Heart left ventricle (tissue), 16 donors: ENCODE data around the gene CCDC117. TPM values are rescaled to one million over a fixed set of nuclear protein-coding genes. Genes with fewer than 3 reads are reported as not detected.

ENCODE experiments used
- ATAC-seq, 4 donors: fragments of 200-7000 bp; cut with Tn5 transposase; one replicate each; pipeline ENCODE4 v1.9.1; 2020 to 2022; ENCODE audit warnings: moderate library complexity in 4 of 4, mild to moderate bottlenecking in 3 of 4, moderate number of reproducible peaks in 1 of 4
- DNase-seq, 5 donors: peaks; one replicate each; pipeline ENCODE4 v3.0.0-alpha.2; 2020
- H3K27ac ChIP-seq, 12 donors: fragments of 200-600 bp; sonication (generic) in 4 of 12; one replicate each; pipeline versions ENCODE4 v1.5.0 to v1.8.0; 2016 to 2022; ENCODE audit warnings: mild to moderate bottlenecking in 2 of 12
- H3K27me3 ChIP-seq, 9 donors: fragments of 200-600 bp; sonication (generic) in 2 of 9; one replicate each; pipeline versions ENCODE4 v1.5.1 to v1.8.0; 2016 to 2022; ENCODE audit warnings: mild to moderate bottlenecking in 3 of 9
- H3K36me3 ChIP-seq, 9 donors: fragments of 200-600 bp; sonication (generic) in 2 of 9; one replicate each; pipeline versions ENCODE4 v1.5.0 to v1.8.0; 2018 to 2022; ENCODE audit warnings: mild to moderate bottlenecking in 2 of 9
- H3K4me1 ChIP-seq, 12 donors: fragments of 200-600 bp; sonication (generic) in 4 of 12; one replicate each; pipeline versions ENCODE4 v1.5.0 to v1.8.0; 2016 to 2022; ENCODE audit warnings: mild to moderate bottlenecking in 3 of 12
- H3K4me3 ChIP-seq, 12 donors: fragments of 200-600 bp; sonication (generic) in 4 of 12; one replicate each; pipeline versions ENCODE4 v1.5.0 to v1.8.0; 2017 to 2022; ENCODE audit warnings: mild to moderate bottlenecking in 9 of 12, moderate library complexity in 4 of 12
- H3K9me3 ChIP-seq, 12 donors: fragments of 200-600 bp; sonication (generic) in 4 of 12; one replicate each; pipeline versions ENCODE4 v1.5.0 to v1.8.0; 2016 to 2022; ENCODE audit warnings: mild to moderate bottlenecking in 1 of 12
- CTCF ChIP-seq, 12 donors: fragments of 200-600 bp; sonication (generic) in 4 of 12; IDR thresholded peaks; one replicate each; pipeline versions ENCODE4 v1.5.0 to v1.8.0; 2018 to 2022; ENCODE audit warnings: antibody characterized with exemption in 12 of 12, mild to moderate bottlenecking in 5 of 12
- POLR2A ChIP-seq, 2 donors: fragments of 450-650 bp; IDR thresholded peaks; one replicate each; pipeline ENCODE4 v1.6.1; 2017; ENCODE audit warnings: antibody characterized with exemption in 2 of 2, mild to moderate bottlenecking in 2 of 2, moderate library complexity in 2 of 2
- WGBS, 4 donors: extraction: QIAGEN DNeasy Blood & Tissue Kit in 2 of 4; methylation state at CpG; one replicate each; pipeline versions ENCODE4 v1.1.5 to v1.1.7; 2013 to 2018; 5-methylcytosine and 5-hydroxymethylcytosine counted together
- intact Hi-C, 10 donors: fragments of 100-400 bp; cut with DNase I; formaldehyde crosslinking; loops; one replicate each; pipeline versions ENCODE4 v1.11.1 to v1.14.2; 2022
- polyA plus RNA-seq, 2 donors: library from polyadenylated mRNA; stranded (reverse); fragments of 200-250 nt; gene quantifications; one replicate each; pipeline ENCODE4 v1.2.3, GENCODE V29; 2013
- total RNA-seq, 9 donors: library from RNA; depleted of rRNA in 2 of 9; stranded (reverse); fragments of >200 nt in 2 of 9; fragmentation: NEBNext Ultra II Directional in 3 of 9; extraction: Animal tissue kit (Norgen Biotek cat#: 25700) in 3 of 9; gene quantifications; one replicate each; pipeline versions ENCODE4 v1.1.0 to v1.2.4, GENCODE V29; 2016 to 2023
- donor health status: ischemic (EF 13 %, LVEDD 7.1; RV severe dilation, severe dysfunction).
- donor health status: healthy with polysubstance abuse.
- donor health status: DM: no; HTN: yes; CAD: no.
- donor health status: DM: no; HTN: no; CAD: no.
- donor health status: ischemic (EF 25% LVEDD 6.9; RV normal size, moderate dysfunction).
- donor health status: ischemic (EF 25% LVEDD 5.7; RV mildly dilated, moderate dysfunction).
- donor health status: healthy.
- donor health status: DM: yes; HTN: yes; CAD: no.
- donor health status: ischemic (EF 35%, LVEDD 5.7; RV mildly dilated, moderate dysfunction).
- donor health status: nonischemic (EF 11% LVEDD 7.7; RV severe dilation, severe dysfunction).
- donor health status: DM: yes; HTN: yes; CAD: no.
- donor health status: PGD.
- donor health status: ischemic (EF 29% LVEDD 5.4; RV normal size, mild dysfunction).
- donor health status: nonischemic (EF 23%, LVEDD 6.1; RV moderate dilation, normal function).

CCDC117 gene
- total and polyA plus RNA-seq, 11 donors = 6.9 to 16.6 (median 13.3) TPM

GRCh38 chr22:28826921-28827320, 54.4 kb downstream of the CCDC117 start:
- H3K27me3 ChIP-seq = no peaks in the 10 kb centered on the region
- intact Hi-C loops = loop anchor here in 2 of 10 donors (5.0 to 10.0 kb wide), 2 partner anchors 85 to 792 kb away; partner anchors contain the start of genes CHEK2 (in 1 of the 2) and HSCB (in 1 of the 2)
- no peak overlapping the region for H3K4me3 ChIP-seq
- H3K36me3 ChIP-seq = peaks cover 0 to 21% (median 9%) of the 10 kb centered on the region in 9 donors
- H3K4me1 ChIP-seq = peaks cover 0 to 13% (median 1%) of the 10 kb centered on the region in 12 donors
- H3K27ac ChIP-seq = no peak overlapping the region
- WGBS, 4 donors = 95 to 96% (median 96%) methylated on average over 7 of the region's 7 CpGs
- TF ChIP-seq CTCF (IDR thresholded peaks at IDR 0.05) = no peak
- no peak for TF ChIP-seq POLR2A (IDR thresholded peaks at IDR 0.05)
- DNase-seq = no peak
- H3K9me3 ChIP-seq = no peaks in the 10 kb centered on the region
- no peak for ATAC-seq

DNA sequence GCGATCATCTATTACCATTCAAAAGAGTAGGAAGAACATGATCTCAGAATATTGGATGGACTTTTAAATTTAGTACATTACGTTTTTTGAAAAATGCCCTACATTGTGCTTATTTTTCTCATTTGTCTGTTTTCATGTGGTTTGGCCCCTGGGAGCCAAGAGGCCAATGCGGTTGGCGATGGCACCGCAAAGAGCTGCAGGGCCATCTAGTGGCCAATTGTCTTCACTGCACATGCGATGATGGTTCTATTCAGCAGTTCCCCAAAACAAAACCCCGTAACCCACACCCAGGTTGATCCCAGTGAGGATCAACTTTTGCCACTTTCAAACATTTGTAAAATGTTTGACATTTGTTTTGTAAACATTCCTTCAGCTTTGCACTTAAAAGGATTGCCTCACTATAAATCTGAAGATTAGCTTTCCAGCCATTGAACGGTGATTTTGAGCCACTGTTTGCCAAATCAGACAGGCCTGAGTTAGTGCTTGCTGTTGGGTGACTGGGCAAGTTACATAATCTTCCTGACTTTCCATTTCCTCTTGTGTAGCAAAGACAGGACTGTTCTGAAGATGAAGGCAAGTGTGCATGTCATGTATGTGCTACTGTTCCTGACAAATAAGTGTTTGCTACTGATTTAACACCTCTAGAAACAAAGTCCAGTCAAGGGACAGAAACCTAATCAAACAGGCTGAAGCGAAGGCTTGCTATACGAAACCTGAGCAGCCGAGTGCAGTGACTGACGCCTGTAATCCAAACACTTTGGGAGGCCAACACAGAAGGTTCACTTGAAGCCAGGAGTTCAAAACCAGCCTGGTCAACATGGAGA, 57.1 kb downstream of the CCDC117 start:
- Histone ChIP-seq H3K27me3 (no peaks in the 10 kb centered on the region), H3K36me3 (peaks cover 0 to 11% (median 0%) of the 10 kb centered on the region in 9 donors), H3K4me1 (peaks cover 0 to 13% (median 0%) of the 10 kb centered on the region in 12 donors), H3K9me3 (no peaks in the 10 kb centered on the region), H3K27ac (no peak overlapping the region), H3K4me3 (no peak overlapping the region)
- intact Hi-C loops = loop anchor here (1.0 to 10.0 kb wide), 9 partner anchors 87 to 815 kb away; partner anchors contain the start of genes CHEK2 (in 1 of the 10) and HSCB (in 1 of the 10)
- TF ChIP-seq CTCF (IDR thresholded peaks at IDR 0.05) (peak; percentile 95 to 99 (median 98)), POLR2A (IDR thresholded peaks at IDR 0.05) (no peak)
- 45 to 49% (median 47%) methylated on average over 12 of the region's 12 CpGs for WGBS, 4 donors
- peak in 3 of 4 donors; percentile 86 to 89 (median 87) for ATAC-seq
- peak; percentile 67 to 79 (median 73) for DNase-seq

DNA sequence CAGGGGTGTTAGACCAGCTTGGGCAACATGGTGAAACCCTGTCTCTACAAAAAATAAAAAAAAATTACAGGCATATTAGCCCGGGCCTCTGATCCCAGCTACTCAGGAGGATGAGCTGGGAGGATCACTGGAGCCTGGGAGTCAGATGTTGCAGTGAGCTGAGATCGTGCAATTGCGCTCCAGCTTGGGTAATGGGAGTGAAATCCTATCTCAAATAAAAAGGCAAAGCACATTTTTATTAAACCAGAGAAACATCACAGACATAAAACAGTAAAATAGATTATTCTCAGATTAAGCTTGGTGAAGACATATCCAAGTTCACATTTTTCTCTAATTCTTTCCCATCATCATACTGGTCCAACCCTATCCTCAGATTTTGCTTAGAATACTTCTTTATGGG, 57.9 kb downstream of the CCDC117 start:
- no peak for TF ChIP-seq POLR2A (IDR thresholded peaks at IDR 0.05)
- TF ChIP-seq CTCF (IDR thresholded peaks at IDR 0.05) = no peak
- peaks cover 0 to 13% (median 0%) of the 10 kb centered on the region in 12 donors for H3K4me1 ChIP-seq
- no peak for DNase-seq
- WGBS, 4 donors = 91 to 96% (median 93%) methylated on average over 3 of the region's 3 CpGs
- H3K36me3 ChIP-seq = peaks cover 0 to 7% (median 0%) of the 10 kb centered on the region in 9 donors
- no peak for ATAC-seq
- H3K27ac ChIP-seq = no peak overlapping the region
- no peaks in the 10 kb centered on the region for H3K9me3 ChIP-seq
- intact Hi-C loops = loop anchor here in 6 of 10 donors (2.0 to 10.0 kb wide), 3 partner anchors 230 to 816 kb away; no protein-coding TSS in a partner anchor
- no peak overlapping the region for H3K4me3 ChIP-seq
- H3K27me3 ChIP-seq = no peaks in the 10 kb centered on the region
